MM.1S (cell line): Measurements from ENCODE around the gene ISCA1.
A peak's percentile ranks its signal among the peaks of the same experiment; 100 is the strongest.
"Not testable (repeated sequence)": the region's sequence is repeated elsewhere in the genome, so short reads cannot be mapped to it uniquely, and the experiment has no call there.

Experiments
- DNase-seq: peaks from one replicate; pipeline ENCODE4 v3.0.0-alpha.2; 2015
- H2AFZ ChIP-seq: fragments of 300-600 bp; sonication (generic); 2 replicates; pipeline ENCODE4 v1.6.0; 2016; ENCODE audit warnings: antibody characterized with exemption, low read length
- H3F3A ChIP-seq: fragments of 300-600 bp; sonication (generic); 2 replicates; pipeline ENCODE4 v1.6.1; 2016; ENCODE audit warnings: mild to moderate bottlenecking, antibody characterized with exemption, low read length, moderate library complexity, mixed read lengths; ENCODE audit not compliant: insufficient read depth
- H3K27ac ChIP-seq: fragments of 300-600 bp; sonication (generic); 2 replicates; pipeline ENCODE4 v1.5.1; 2016; ENCODE audit warnings: mild to moderate bottlenecking, low read length
- H3K27me3 ChIP-seq: fragments of 300-600 bp; sonication (generic); replicated peaks from 2 replicates; pipeline ENCODE4 v1.6.0; 2016; ENCODE audit warnings: low read length; ENCODE audit not compliant: insufficient read depth
- H3K36me3 ChIP-seq: fragments of 300-600 bp; sonication (generic); replicated peaks from 2 replicates; pipeline ENCODE4 v1.6.1; 2016; ENCODE audit warnings: mild to moderate bottlenecking, low read length, mixed read lengths; ENCODE audit not compliant: insufficient read depth
- H3K4me1 ChIP-seq: fragments of 300-600 bp; sonication (generic); 2 replicates; pipeline ENCODE4 v1.6.1; 2016; ENCODE audit warnings: low read length, mixed read lengths
- H3K4me2 ChIP-seq: fragments of 300-600 bp; sonication (generic); 2 replicates; pipeline ENCODE4 v1.6.0; 2016; ENCODE audit warnings: low read depth, low read length
- H3K4me3 ChIP-seq: fragments of 300-600 bp; sonication (generic); 2 replicates; pipeline ENCODE4 v1.5.1; 2016; ENCODE audit warnings: low read length, mixed read lengths
- H3K79me2 ChIP-seq: fragments of 300-600 bp; sonication (generic); 2 replicates; pipeline ENCODE4 v1.6.1; 2016; ENCODE audit warnings: mixed run types, low read length, mixed read lengths
- H3K9ac ChIP-seq: fragments of 300-600 bp; sonication (generic); 2 replicates; pipeline ENCODE4 v1.6.1; 2016; ENCODE audit warnings: low read length, mixed read lengths
- H3K9me2 ChIP-seq: fragments of 300-600 bp; sonication (generic); replicated peaks from 2 replicates; pipeline ENCODE4 v1.6.1; 2016; ENCODE audit warnings: mild to moderate bottlenecking, low read length, mixed read lengths; ENCODE audit not compliant: insufficient read depth
- H3K9me3 ChIP-seq: fragments of 300-600 bp; sonication (generic); replicated peaks from 2 replicates; pipeline ENCODE4 v1.6.1; 2016; ENCODE audit warnings: mild to moderate bottlenecking, low read length, mixed read lengths; ENCODE audit not compliant: insufficient read depth
- H4K20me1 ChIP-seq: fragments of 300-600 bp; sonication (generic); 2 replicates; pipeline ENCODE4 v1.6.1; 2016; ENCODE audit warnings: mild to moderate bottlenecking, low read length, moderate library complexity, mixed read lengths; ENCODE audit not compliant: insufficient read depth
- CTCF ChIP-seq: fragments of 300-600 bp; sonication (generic); IDR thresholded peaks from 2 replicates; pipeline ENCODE4 v1.5.1; 2016; ENCODE audit warnings: antibody characterized with exemption, low read length, mixed read lengths
- EZH2 ChIP-seq: fragments of 300-600 bp; sonication (generic); optimal IDR thresholded peaks from 2 replicates; pipeline ENCODE3; 2017; ENCODE audit warnings: low read depth, mild to moderate bottlenecking, antibody characterized with exemption, low read length, mixed read lengths
- EZH2phosphoT487 ChIP-seq: fragments of 300-600 bp; sonication (generic); IDR thresholded peaks from 2 replicates; pipeline ENCODE4 v1.6.1; 2018; ENCODE audit warnings: antibody characterized with exemption, low read length

Gene ISCA1

GRCh38 chr9:86300701-86301100 is 18.4 kb upstream of the ISCA1 start:
- peaks cover 13% of the 10 kb centered on the region for H3K36me3 ChIP-seq
- H3K9me2 ChIP-seq: no peaks in the 10 kb centered on the region
- no peaks in the 10 kb centered on the region for H3K9me3 ChIP-seq
- H3K79me2 ChIP-seq: peaks cover 17% of the 10 kb centered on the region
- TF ChIP-seq EZH2phosphoT487 (no peak), EZH2 (no peak), CTCF (no peak)
- peaks cover 49% of the 10 kb centered on the region for H3K4me1 ChIP-seq
- H3K4me3 ChIP-seq: no peak overlapping the region
- H3K4me2 ChIP-seq: peak overlapping the region; percentile 92; the same call in 1 of the 2 replicates
- no peak for DNase-seq
- H3K9ac ChIP-seq: no peak overlapping the region
- no peaks in the 10 kb centered on the region for H3K27me3 ChIP-seq
- H3K27ac ChIP-seq: no peak overlapping the region
- peaks cover 39% of the 10 kb centered on the region for H3F3A ChIP-seq
- no peaks in the 10 kb centered on the region for H4K20me1 ChIP-seq
- H2AFZ ChIP-seq: no peak overlapping the region

DNA sequence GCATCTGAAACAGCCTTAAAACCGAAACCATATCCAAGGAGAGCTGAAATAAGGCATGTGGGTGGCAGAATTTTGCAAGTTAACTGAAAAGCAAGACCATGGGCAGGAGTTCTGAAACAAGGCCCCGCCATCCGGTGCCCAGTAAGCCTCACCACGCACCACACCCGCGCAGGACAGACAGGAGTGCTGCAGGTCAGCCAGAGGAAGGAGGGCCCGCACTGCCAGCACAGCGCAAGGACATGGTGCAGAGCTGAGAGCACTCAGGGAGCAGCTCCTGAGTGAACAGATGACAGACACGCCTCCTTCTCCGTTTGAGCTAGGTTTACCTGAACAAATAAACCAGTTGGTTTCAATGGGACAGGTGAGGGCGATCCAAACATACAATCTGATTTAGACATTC is 16.5 kb upstream of the ISCA1 start:
- Histone ChIP-seq H4K20me1 (no peaks in the 10 kb centered on the region), H3F3A (peaks cover 39% of the 10 kb centered on the region), H3K79me2 (peaks cover 16% of the 10 kb centered on the region), H3K9ac (peak overlapping the region; percentile 3; the same call in 1 of the 2 replicates), H2AFZ (no peak overlapping the region), H3K4me3 (peak overlapping the region; percentile 37), H3K27ac (peak overlapping the region; percentile 47; the same call in 1 of the 2 replicates), H3K36me3 (peaks cover 10% of the 10 kb centered on the region), H3K4me1 (peaks cover 42% of the 10 kb centered on the region), H3K27me3 (no peaks in the 10 kb centered on the region), H3K9me3 (no peaks in the 10 kb centered on the region), H3K4me2 (peak overlapping the region; percentile 92), H3K9me2 (no peaks in the 10 kb centered on the region)
- no peak for TF ChIP-seq EZH2phosphoT487
- TF ChIP-seq CTCF: no peak
- TF ChIP-seq EZH2: no peak
- DNase-seq: peak; percentile 73

GRCh38 chr9:86290341-86290740 is 8.0 kb upstream of the ISCA1 start:
- not testable (repeated sequence) for H3K36me3 ChIP-seq, H3K79me2 ChIP-seq, H3K4me2 ChIP-seq, H4K20me1 ChIP-seq, H3K4me1 ChIP-seq, H3K9me3 ChIP-seq, H2AFZ ChIP-seq, DNase-seq, H3K9ac ChIP-seq, H3K27me3 ChIP-seq, H3K27ac ChIP-seq, H3K9me2 ChIP-seq, H3K4me3 ChIP-seq, H3F3A ChIP-seq

DNA sequence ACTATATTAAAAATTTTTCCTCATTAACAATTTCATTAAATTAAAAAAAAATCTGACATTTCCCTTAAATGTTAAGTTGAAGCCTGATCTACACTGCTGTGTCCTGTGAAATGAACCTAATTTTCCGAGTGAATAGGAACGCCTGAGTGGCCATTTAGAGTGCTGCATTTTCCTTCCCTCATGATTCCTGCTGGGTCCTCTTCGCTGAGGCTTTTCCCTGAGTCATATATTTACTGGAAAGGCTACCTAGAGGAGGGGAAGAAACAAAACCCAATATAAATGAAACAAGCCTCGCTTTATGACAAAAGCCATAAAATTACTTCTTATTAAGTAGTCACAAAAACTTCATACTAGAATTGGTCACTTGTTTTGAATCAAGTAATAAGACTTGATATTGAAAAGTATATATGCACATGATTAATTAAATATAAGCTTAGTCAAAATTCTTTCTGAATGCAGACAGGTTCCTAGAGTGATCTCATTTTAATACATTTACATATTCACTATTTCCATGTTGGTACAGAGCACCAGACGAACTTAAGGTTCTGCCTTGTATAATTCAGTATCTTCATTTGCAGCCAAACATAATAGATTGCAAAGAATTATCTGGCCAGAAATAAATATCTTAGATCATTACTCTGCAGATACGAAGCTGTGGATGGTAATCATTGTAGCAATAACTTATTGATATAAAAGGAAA is 6.3 kb upstream of the ISCA1 start:
- no peak for DNase-seq
- Histone ChIP-seq H3K9ac (no peak overlapping the region), H3K4me3 (no peak overlapping the region), H3K9me2 (no peaks in the 10 kb centered on the region), H3K4me2 (no peak overlapping the region), H3K79me2 (no peaks in the 10 kb centered on the region), H2AFZ (no peak overlapping the region), H3K9me3 (no peaks in the 10 kb centered on the region), H4K20me1 (no peaks in the 10 kb centered on the region), H3F3A (no peaks in the 10 kb centered on the region), H3K4me1 (no peaks in the 10 kb centered on the region), H3K27ac (no peak overlapping the region), H3K27me3 (no peaks in the 10 kb centered on the region), H3K36me3 (no peaks in the 10 kb centered on the region; the same call in 1 of the 2 replicates)
- no peak for TF ChIP-seq CTCF
- no peak for TF ChIP-seq EZH2
- TF ChIP-seq EZH2phosphoT487: no peak
